HFFc6 (cell line): ENCODE measurements around the gene P2RX2. TPM values are rescaled to one million over a fixed set of nuclear protein-coding genes. Genes with fewer than 3 reads are reported as not detected.
A peak's percentile ranks its signal among the peaks of the same experiment; 100 is the strongest.

Experiments used
- DNase-seq: peaks from one replicate; pipeline ENCODE4 v3.0.0-alpha.2; 2018
- H3K27ac Mint-ChIP-seq: 2 replicates; pipeline ENCODE4 v1.8.0; 2020; ENCODE audit warnings: mild to moderate bottlenecking, mixed read lengths
- H3K27me3 Mint-ChIP-seq: 2 replicates; pipeline ENCODE4 v1.8.0; 2021; ENCODE audit warnings: mild to moderate bottlenecking, moderate library complexity, mixed read lengths; ENCODE audit not compliant: insufficient read depth
- H3K36me3 Mint-ChIP-seq: 2 replicates; pipeline ENCODE4 v1.8.0; 2021; ENCODE audit warnings: low read depth, mixed read lengths
- H3K4me1 Mint-ChIP-seq: 2 replicates; pipeline ENCODE4 v1.8.0; 2020; ENCODE audit warnings: low read depth, mixed read lengths
- H3K4me3 Mint-ChIP-seq: 2 replicates; pipeline ENCODE4 v1.8.0; 2020; ENCODE audit warnings: mild to moderate bottlenecking, moderate library complexity, mixed read lengths
- H3K9me3 Mint-ChIP-seq: 2 replicates; pipeline ENCODE4 v1.8.0; 2020; ENCODE audit warnings: mild to moderate bottlenecking, mixed read lengths
- CTCF ChIP-seq: fragments of 200-600 bp; sonication (generic); IDR thresholded peaks from 2 replicates; pipeline ENCODE4 v1.5.0; 2021; ENCODE audit warnings: antibody characterized with exemption, mild to moderate bottlenecking
- total RNA-seq, 6 experiments: library from RNA; stranded (reverse); fragmentation: NEBNext Ultra II Directional; extraction: Animal tissue kit (Norgen Biotek cat#: 25700); gene quantifications; 2 replicates in 1 of 6; 3 replicates in 5 of 6; pipeline ENCODE4 v1.2.3, GENCODE V29; 2021

The P2RX2 gene
- total RNA-seq, 6 experiments from 2014 or later = not detected

- Mint-ChIP-seq H3K27me3 (peaks cover 6% of the 10 kb centered on the region), H3K27ac (peak overlapping the region; percentile 60), H3K9me3 (peaks cover 3% of the 10 kb centered on the region; the same call in 1 of the 2 replicates), H3K4me1 (peaks cover 23% of the 10 kb centered on the region), H3K4me3 (0 out of 2 replicates have a peak overlapping the region, but pooled peaks have one; percentile 20), H3K36me3 (peaks cover 9% of the 10 kb centered on the region; the same call in 1 of the 2 replicates)
- DNase-seq = peak; percentile 37
- TF ChIP-seq CTCF = no peak
These were observed 4.0 kb downstream of the P2RX2 start for GRCh38 chr12:132622437-132623071.

- no peak overlapping the region for H3K4me3 Mint-ChIP-seq
- TF ChIP-seq CTCF = no peak
- H3K27ac Mint-ChIP-seq = peak overlapping the region; percentile 60; the same call in 1 of the 2 replicates
- no peak for DNase-seq
- H3K4me1 Mint-ChIP-seq = peaks cover 17% of the 10 kb centered on the region
- H3K36me3 Mint-ChIP-seq = peaks cover 6% of the 10 kb centered on the region; the same call in 1 of the 2 replicates
- no peaks in the 10 kb centered on the region for H3K27me3 Mint-ChIP-seq
- no peaks in the 10 kb centered on the region for H3K9me3 Mint-ChIP-seq
These were observed 4.7 kb downstream of the P2RX2 start for GRCh38 chr12:132623072-132623869.

- Mint-ChIP-seq H3K27ac (no peak overlapping the region), H3K4me1 (peaks cover 16% of the 10 kb centered on the region), H3K36me3 (peaks cover 11% of the 10 kb centered on the region), H3K4me3 (no peak overlapping the region), H3K9me3 (no peaks in the 10 kb centered on the region), H3K27me3 (peaks cover under 1% of the 10 kb centered on the region; the same call in 1 of the 2 replicates)
- no peak for DNase-seq
- TF ChIP-seq CTCF = no peak
These were observed 5.7 kb downstream of the P2RX2 start for GRCh38 chr12:132624186-132624855.

GRCh38 chr12:132624910-132625630, 6.5 kb downstream of the P2RX2 start:
- Mint-ChIP-seq H3K4me1 (peaks cover 16% of the 10 kb centered on the region), H3K9me3 (no peaks in the 10 kb centered on the region), H3K36me3 (peaks cover 19% of the 10 kb centered on the region), H3K4me3 (no peak overlapping the region), H3K27me3 (peaks cover 2% of the 10 kb centered on the region), H3K27ac (no peak overlapping the region)
- DNase-seq = no peak
- TF ChIP-seq CTCF = no peak
